Lower leg skin (tissue), 3 donors: ENCODE data around the gene PJA1.

ENCODE experiments used
- POLR2A ChIP-seq, 2 donors: fragments of 450-650 bp; IDR thresholded peaks; one replicate each; pipeline ENCODE4 v1.6.1; 2016 to 2017; ENCODE audit warnings: antibody characterized with exemption in 2 of 2, mild to moderate bottlenecking in 1 of 2, moderate library complexity in 1 of 2
- TF ChIP-seq, protein P1 (sequence below), 3 donors: fragments of 450-650 bp; IDR thresholded peaks; one replicate each; pipeline ENCODE4 v1.5.1; 2016; ENCODE audit warnings: antibody characterized with exemption in 3 of 3, mild to moderate bottlenecking in 3 of 3, moderate library complexity in 2 of 3

DNA sequence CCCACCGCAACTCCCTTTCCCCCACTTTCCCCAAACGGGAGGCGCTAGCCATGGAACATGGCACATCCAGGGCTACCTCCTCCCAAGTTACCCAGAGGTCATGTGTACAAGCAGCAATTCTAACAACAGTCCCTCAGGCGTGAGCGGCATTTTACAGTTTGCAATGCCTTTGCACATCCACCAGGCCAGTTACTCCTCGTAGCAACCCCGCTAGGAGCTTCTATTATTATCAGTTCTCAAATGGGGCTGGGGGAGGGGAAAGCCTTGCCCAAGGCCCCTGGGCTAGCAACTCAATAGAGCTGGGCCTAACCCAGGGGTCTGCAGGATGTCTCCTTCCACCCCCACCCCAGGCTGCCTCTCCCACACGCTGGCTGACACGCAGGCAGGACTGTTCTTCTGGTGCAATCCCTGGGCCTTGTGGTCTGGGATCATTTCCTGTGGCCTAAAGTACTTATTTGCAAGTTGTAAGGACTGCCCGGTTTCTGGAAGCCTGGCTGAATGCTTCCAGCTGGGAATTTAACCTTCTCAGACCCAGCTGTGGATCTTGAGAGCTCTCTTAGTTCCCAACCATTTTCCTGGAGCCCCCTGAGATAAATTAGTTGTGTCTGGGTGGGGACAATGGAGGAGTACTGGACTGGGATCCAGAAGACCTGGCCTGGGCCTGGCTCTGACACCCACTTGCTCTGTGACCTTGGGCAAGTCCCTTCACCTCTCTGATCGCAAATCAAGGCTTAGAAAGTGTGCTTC lies 27.7 kb downstream of the PJA1 start:
- TF ChIP-seq, protein P1, sequence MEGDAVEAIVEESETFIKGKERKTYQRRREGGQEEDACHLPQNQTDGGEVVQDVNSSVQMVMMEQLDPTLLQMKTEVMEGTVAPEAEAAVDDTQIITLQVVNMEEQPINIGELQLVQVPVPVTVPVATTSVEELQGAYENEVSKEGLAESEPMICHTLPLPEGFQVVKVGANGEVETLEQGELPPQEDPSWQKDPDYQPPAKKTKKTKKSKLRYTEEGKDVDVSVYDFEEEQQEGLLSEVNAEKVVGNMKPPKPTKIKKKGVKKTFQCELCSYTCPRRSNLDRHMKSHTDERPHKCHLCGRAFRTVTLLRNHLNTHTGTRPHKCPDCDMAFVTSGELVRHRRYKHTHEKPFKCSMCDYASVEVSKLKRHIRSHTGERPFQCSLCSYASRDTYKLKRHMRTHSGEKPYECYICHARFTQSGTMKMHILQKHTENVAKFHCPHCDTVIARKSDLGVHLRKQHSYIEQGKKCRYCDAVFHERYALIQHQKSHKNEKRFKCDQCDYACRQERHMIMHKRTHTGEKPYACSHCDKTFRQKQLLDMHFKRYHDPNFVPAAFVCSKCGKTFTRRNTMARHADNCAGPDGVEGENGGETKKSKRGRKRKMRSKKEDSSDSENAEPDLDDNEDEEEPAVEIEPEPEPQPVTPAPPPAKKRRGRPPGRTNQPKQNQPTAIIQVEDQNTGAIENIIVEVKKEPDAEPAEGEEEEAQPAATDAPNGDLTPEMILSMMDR (IDR thresholded peaks at IDR 0.05): no peak
- no peak for TF ChIP-seq POLR2A (IDR thresholded peaks at IDR 0.05)
